Measurements from ENCODE around the gene GLI3.

GLI3 gene

DNA sequence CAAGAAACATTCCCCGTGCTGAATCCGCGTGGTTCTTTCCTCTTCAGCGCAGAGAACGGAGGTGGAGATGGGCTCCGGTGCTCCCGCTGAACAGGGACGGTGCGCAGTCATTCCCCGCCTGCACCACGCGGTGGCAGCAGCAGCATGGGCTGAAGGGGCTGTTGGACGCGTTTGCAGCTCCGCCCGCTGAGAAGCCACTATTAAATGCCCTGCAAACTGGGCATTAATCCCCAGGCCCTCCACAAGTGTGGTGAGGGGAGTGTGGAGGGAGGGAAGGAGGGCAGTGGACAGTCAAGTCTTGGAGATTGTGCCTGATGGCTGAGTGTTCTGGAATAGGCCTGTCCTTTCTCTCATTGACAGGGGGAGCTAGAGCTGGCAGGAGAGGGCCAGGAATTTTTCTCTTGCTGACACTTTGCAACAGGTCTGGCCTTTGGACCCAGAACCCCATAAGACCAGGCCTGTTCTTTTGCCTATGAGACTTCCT lies 293.9 kb downstream of the GLI3 start:
- TF ChIP-seq, protein P1, sequence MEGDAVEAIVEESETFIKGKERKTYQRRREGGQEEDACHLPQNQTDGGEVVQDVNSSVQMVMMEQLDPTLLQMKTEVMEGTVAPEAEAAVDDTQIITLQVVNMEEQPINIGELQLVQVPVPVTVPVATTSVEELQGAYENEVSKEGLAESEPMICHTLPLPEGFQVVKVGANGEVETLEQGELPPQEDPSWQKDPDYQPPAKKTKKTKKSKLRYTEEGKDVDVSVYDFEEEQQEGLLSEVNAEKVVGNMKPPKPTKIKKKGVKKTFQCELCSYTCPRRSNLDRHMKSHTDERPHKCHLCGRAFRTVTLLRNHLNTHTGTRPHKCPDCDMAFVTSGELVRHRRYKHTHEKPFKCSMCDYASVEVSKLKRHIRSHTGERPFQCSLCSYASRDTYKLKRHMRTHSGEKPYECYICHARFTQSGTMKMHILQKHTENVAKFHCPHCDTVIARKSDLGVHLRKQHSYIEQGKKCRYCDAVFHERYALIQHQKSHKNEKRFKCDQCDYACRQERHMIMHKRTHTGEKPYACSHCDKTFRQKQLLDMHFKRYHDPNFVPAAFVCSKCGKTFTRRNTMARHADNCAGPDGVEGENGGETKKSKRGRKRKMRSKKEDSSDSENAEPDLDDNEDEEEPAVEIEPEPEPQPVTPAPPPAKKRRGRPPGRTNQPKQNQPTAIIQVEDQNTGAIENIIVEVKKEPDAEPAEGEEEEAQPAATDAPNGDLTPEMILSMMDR (IDR thresholded peaks at IDR 0.05; ENCODE audit: extremely low read depth, insufficient read depth, missing control alignments) = peak; percentile 99
- DNase-seq (ENCODE audit: low spot score) = peak; percentile 81
- in situ Hi-C loops (cut with MboI; ENCODE audit: low pct_unique_long_range_greater_than_20kb, low sequenced_read_pairs, unreplicated experiment) = no loop called here

DNA sequence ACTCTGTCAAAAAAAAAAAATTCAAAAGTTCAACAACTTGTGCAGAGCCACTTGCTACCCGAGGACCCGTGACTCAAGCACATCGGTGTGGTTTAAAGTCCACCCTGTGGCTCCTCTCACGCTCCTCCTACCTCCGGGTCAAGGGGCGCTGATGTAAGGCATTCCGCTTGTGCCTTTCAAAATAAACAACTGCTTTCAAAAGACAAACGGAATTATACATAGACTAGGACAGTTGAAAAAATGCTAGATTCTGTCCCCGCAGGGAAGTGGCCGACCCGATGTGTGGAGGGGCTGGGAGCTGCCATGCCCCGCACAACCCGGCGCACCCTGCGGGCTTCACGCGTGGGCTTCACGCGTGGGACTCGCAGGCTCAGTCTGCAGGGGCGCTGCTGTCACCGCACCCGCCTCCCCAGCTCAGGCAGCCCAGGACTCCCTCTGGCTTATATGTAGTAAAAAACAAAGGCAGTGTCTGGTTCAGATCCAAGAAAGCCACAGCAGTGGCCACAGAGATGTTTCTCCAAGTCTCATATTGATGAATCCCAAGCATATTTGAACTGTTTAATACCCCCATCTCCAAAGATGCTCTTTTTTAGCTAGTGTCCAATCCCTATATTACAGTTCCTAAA lies 294.4 kb downstream of the GLI3 start:
- in situ Hi-C loops (cut with MboI; ENCODE audit: low pct_unique_long_range_greater_than_20kb, low sequenced_read_pairs, unreplicated experiment) = no loop called here
- no peak for DNase-seq (ENCODE audit: low spot score)
- TF ChIP-seq, protein P1 (IDR thresholded peaks at IDR 0.05; ENCODE audit: extremely low read depth, insufficient read depth, missing control alignments) = no peak

DNA sequence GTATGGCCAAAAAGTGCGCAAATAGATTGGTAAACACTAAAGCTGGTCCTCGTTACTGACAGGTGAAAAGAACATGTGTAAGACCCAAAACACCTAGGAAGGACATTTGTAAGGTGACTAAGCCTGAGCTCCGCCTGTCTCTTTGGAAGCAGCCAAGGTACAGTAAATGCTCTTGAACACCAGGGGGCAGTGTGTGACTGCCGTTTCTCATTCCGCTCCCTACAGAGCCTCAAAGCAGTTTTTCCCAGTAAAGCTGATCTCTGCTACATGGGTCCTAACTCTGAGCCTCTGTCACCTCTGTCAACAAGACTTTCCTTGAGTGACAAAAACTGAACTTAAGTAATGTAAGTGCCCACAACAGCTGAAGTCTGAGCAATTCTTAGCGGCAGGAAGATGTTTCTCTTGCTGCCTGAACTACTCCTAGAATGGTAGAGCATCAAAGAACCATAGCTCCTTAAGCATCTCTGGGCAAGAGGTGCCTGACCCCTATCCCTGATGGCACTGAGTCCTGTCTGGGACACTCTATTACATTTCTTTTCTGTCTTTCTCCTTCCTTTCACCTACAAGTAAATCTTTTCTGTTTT lies 296.2 kb downstream of the GLI3 start:
- TF ChIP-seq, protein P1 (IDR thresholded peaks at IDR 0.05; ENCODE audit: extremely low read depth, insufficient read depth, missing control alignments) = peak; percentile 85
- DNase-seq (ENCODE audit: low spot score) = peak; percentile 77
- in situ Hi-C loops (cut with MboI; ENCODE audit: low pct_unique_long_range_greater_than_20kb, low sequenced_read_pairs, unreplicated experiment) = no loop called here

DNA sequence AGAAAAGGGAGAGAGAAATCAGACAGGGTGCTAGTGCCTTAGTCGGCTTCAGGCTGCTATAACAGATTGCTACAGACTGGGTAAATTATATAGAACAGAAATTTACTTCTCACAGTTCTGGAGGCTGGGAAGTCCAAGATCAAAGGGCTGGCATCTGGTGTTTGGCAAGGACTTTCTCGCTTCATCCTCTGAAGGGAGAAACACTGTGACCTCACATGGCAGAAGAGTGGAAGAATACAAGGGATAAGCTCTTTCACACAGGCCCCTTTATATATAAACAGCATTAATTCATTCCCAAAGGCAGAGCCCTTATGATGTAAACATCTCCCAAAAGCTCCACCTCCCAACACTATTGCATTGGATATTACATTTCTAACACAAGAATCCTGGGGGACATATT lies 298.6 kb downstream of the GLI3 start:
- no peak for DNase-seq (ENCODE audit: low spot score)
- TF ChIP-seq, protein P1 (IDR thresholded peaks at IDR 0.05; ENCODE audit: extremely low read depth, insufficient read depth, missing control alignments) = no peak
- in situ Hi-C loops (cut with MboI; ENCODE audit: low pct_unique_long_range_greater_than_20kb, low sequenced_read_pairs, unreplicated experiment) = no loop called here

DNA sequence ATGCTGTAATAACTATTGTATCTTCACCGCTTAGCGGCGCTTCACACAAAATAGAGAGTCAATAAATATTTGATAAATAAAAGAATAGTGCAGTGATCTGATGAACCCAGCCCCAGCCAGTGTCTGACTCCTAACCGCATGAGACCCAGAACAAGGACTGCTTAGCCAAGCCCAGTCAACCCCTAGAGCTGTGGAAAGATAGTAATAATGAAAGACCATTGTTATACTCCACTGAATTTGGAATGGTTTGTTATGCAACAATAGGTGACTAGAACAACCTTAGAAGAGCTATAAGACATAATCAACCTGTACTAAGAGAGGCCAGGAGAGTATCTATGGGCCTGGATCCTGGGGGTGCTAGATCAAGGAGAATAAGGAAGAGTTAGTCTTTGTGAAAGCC lies 303.6 kb downstream of the GLI3 start:
- in situ Hi-C loops (cut with MboI; ENCODE audit: low pct_unique_long_range_greater_than_20kb, low sequenced_read_pairs, unreplicated experiment) = no loop called here
- TF ChIP-seq, protein P1 (IDR thresholded peaks at IDR 0.05; ENCODE audit: extremely low read depth, insufficient read depth, missing control alignments) = no peak
- no peak for DNase-seq (ENCODE audit: low spot score)

GRCh38 chr7:41931263-41931646 lies 305.8 kb downstream of the GLI3 start:
- in situ Hi-C loops (cut with MboI; ENCODE audit: low pct_unique_long_range_greater_than_20kb, low sequenced_read_pairs, unreplicated experiment) = no loop called here
- no peak for DNase-seq (ENCODE audit: low spot score)
- TF ChIP-seq, protein P1 (IDR thresholded peaks at IDR 0.05; ENCODE audit: extremely low read depth, insufficient read depth, missing control alignments) = no peak

Measured in GM13977 (cell line).